CD4-positive, alpha-beta T cell treated with Interleukin-2 at 100 ng/mL for 4 hours (primary cell): Measurements from ENCODE around the gene KRT6C.
"Not testable (repeated sequence)": the region's sequence is repeated elsewhere in the genome, so short reads cannot be mapped to it uniquely, and the experiment has no call there.

Source experiments
- DNase-seq: peaks from one replicate; pipeline ENCODE4 v3.0.0-alpha.2; 2020; ENCODE audit warnings: low spot score

KRT6C gene

GRCh38 chr12:52455821-52456220, 17.8 kb downstream of the KRT6C start:
- DNase-seq, result no peak

GRCh38 chr12:52454411-52455201, 19.0 kb downstream of the KRT6C start:
- no peak for DNase-seq

GRCh38 chr12:52452101-52452500, 21.5 kb downstream of the KRT6C start, which contains the start of gene KRT6B:
Gene KRT6B, minus strand, starts transcription at chr12:52452146. Its CDS starts 68 bp downstream, at chr12:52452078.
- DNase-seq, result no peak

GRCh38 chr12:52448228-52448627, 25.4 kb downstream of the KRT6C start:
- DNase-seq, result no peak

GRCh38 chr12:52447196-52447595, 26.4 kb downstream of the KRT6C start:
- not testable (repeated sequence) for DNase-seq

GRCh38 chr12:52446367-52447045, 27.1 kb downstream of the KRT6C start:
- DNase-seq, result no peak

- no peak for DNase-seq
Observed at GRCh38 chr12:52445876-52446275, 27.7 kb downstream of the KRT6C start.

GRCh38 chr12:52444647-52445595, 28.7 kb downstream of the KRT6C start:
- DNase-seq, result no peak

- no peak for DNase-seq
Observed at GRCh38 chr12:52443966-52444365, 29.6 kb downstream of the KRT6C start.

GRCh38 chr12:52442600-52443061, 31.0 kb downstream of the KRT6C start:
- no peak for DNase-seq

- no peak for DNase-seq
Observed at GRCh38 chr12:52441320-52441911, 32.2 kb downstream of the KRT6C start.

GRCh38 chr12:52440821-52441319, 32.7 kb downstream of the KRT6C start:
- DNase-seq, result no peak

- DNase-seq, result no peak
Observed at GRCh38 chr12:52439845-52440244, 33.8 kb downstream of the KRT6C start.

- no peak for DNase-seq
Observed at GRCh38 chr12:52439420-52439819, 34.2 kb downstream of the KRT6C start.

GRCh38 chr12:52438305-52439301, 35.0 kb downstream of the KRT6C start:
- no peak for DNase-seq

- no peak for DNase-seq
Observed at GRCh38 chr12:52437508-52437907, 36.1 kb downstream of the KRT6C start.

- DNase-seq, result no peak
Observed at GRCh38 chr12:52436828-52437474, 36.7 kb downstream of the KRT6C start.

- no peak for DNase-seq
Observed at GRCh38 chr12:52436000-52436827, 37.4 kb downstream of the KRT6C start.

- DNase-seq, result no peak
Observed at GRCh38 chr12:52435659-52435999, 38.0 kb downstream of the KRT6C start.
